B cell (primary cell): ENCODE data around the gene SLC9A7. TPM values are rescaled to one million over a fixed set of nuclear protein-coding genes. Genes with fewer than 3 reads are reported as not detected.

Experiments used
- ATAC-seq: fragments of 200-7000 bp; cut with Tn5 transposase; one replicate; pipeline ENCODE4 v1.10.0; 2021; ENCODE audit warnings: low read depth, mild to moderate bottlenecking, moderate number of reproducible peaks, moderate library complexity
- CTCF ChIA-PET: fragments of 350-600 bp; sonication (Branson Sonifier 250); formaldehyde crosslinking; loops from one replicate; lab custom pipeline; 2021; ENCODE audit warnings: antibody characterized with exemption, inconsistent platforms; lab: Charles Lee
- POLR2A ChIA-PET: fragments of 350-600 bp; sonication (Branson Sonifier 250); formaldehyde crosslinking; loops from one replicate; lab custom pipeline; 2021; ENCODE audit warnings: antibody characterized with exemption; lab: Charles Lee
- DNase-seq: peaks from one replicate; pipeline ENCODE4 v3.0.0; 2013
- H2AFZ ChIP-seq: 2 replicates; pipeline ENCODE4 v1.6.1; 2012; ENCODE audit warnings: mild to moderate bottlenecking, low read depth, low read length; ENCODE audit not compliant: insufficient read depth, poor library complexity, severe bottlenecking
- H3K27ac ChIP-seq, 2 donors: 1 replicate in 1 of 2; 2 replicates in 1 of 2; pipeline ENCODE4 v1.5.1; 2012 to 2013; ENCODE audit warnings: low read length in 2 of 2, mild to moderate bottlenecking in 2 of 2, moderate library complexity in 1 of 2
- H3K27me3 ChIP-seq, 4 experiments: fragments of 200-600 bp in 1 of 4; sonication (generic) in 1 of 4; replicated peaks in 1 of 4; 1 replicate in 2 of 4; 2 replicates in 2 of 4; pipeline versions ENCODE4 v1.6.1 to v1.7.0; 2013 to 2016; ENCODE audit warnings: low read length in 3 of 4, mild to moderate bottlenecking in 2 of 4, mixed read lengths in 1 of 4, moderate library complexity in 1 of 4; ENCODE audit not compliant: insufficient read depth in 4 of 4, control insufficient read depth in 3 of 4; ENCODE audit errors: control extremely low read depth in 1 of 4
- H3K36me3 ChIP-seq, 2 experiments: replicated peaks in 1 of 2; 1 replicate in 1 of 2; 2 replicates in 1 of 2; pipeline versions ENCODE4 v1.6.1 to v1.7.1; 2013; ENCODE audit warnings: low read length in 1 of 2; ENCODE audit not compliant: insufficient read depth in 2 of 2, control insufficient read depth in 1 of 2; ENCODE audit errors: control extremely low read depth in 1 of 2, extremely low read depth in 1 of 2
- H3K4me1 ChIP-seq, 2 donors: fragments of 200-600 bp in 1 of 2; sonication (generic) in 1 of 2; 1 replicate in 1 of 2; 2 replicates in 1 of 2; pipeline versions ENCODE4 v1.5.1 to v1.6.1; 2013 to 2017; ENCODE audit warnings: low read length in 2 of 2; ENCODE audit not compliant: control insufficient read depth in 2 of 2, insufficient read depth in 2 of 2
- H3K4me2 ChIP-seq: replicated peaks from 2 replicates; pipeline ENCODE3; 2012; ENCODE audit warnings: mild to moderate bottlenecking, low read depth, low read length; ENCODE audit not compliant: poor library complexity, severe bottlenecking
- H3K4me3 ChIP-seq, 5 experiments: fragments of 200-600 bp in 1 of 5; sonication (generic) in 1 of 5; 1 replicate in 3 of 5; 2 replicates in 2 of 5; pipeline versions ENCODE4 v1.5.1 to v1.7.0; 2011 to 2016; ENCODE audit warnings: low read length in 4 of 5, mild to moderate bottlenecking in 4 of 5, low read depth in 2 of 5, control low read depth in 1 of 5, moderate library complexity in 1 of 5; ENCODE audit not compliant: insufficient read depth in 1 of 5; ENCODE audit errors: control extremely low read depth in 1 of 5, extremely low read depth in 1 of 5
- H3K79me2 ChIP-seq: fragments of 200-600 bp; sonication (generic); one replicate; pipeline ENCODE4 v1.6.0; 2016; ENCODE audit warnings: low read length; ENCODE audit not compliant: control insufficient read depth, insufficient read depth
- H3K9ac ChIP-seq: fragments of 200-600 bp; sonication (generic); 2 replicates; pipeline ENCODE4 v1.6.1; 2017; ENCODE audit warnings: mild to moderate bottlenecking, low read length, moderate library complexity
- H3K9me3 ChIP-seq, 3 donors: one replicate each; pipeline versions ENCODE4 v1.6.1 to v1.7.1; 2013; ENCODE audit warnings: low read length in 2 of 3; ENCODE audit not compliant: control insufficient read depth in 2 of 3, insufficient read depth in 1 of 3; ENCODE audit errors: control extremely low read depth in 1 of 3
- H4K20me1 ChIP-seq: 2 replicates; pipeline ENCODE4 v1.6.0; 2012; ENCODE audit warnings: mild to moderate bottlenecking, low read length; ENCODE audit not compliant: insufficient read depth, control insufficient read depth, poor library complexity, severe bottlenecking
- H3K27ac Mint-ChIP-seq: one replicate; pipeline ENCODE4 v1.8.0; 2021; ENCODE audit warnings: mixed read lengths
- H3K27me3 Mint-ChIP-seq: one replicate; pipeline ENCODE4 v1.8.0; 2021; ENCODE audit warnings: mixed read lengths
- H3K4me1 Mint-ChIP-seq: one replicate; pipeline ENCODE4 v1.8.0; 2021; ENCODE audit warnings: mixed read lengths
- H3K4me3 Mint-ChIP-seq: one replicate; pipeline ENCODE4 v1.8.0; 2021; ENCODE audit warnings: mixed read lengths
- H3K9me3 Mint-ChIP-seq: one replicate; pipeline ENCODE4 v1.8.0; 2022; ENCODE audit warnings: mixed read lengths; ENCODE audit not compliant: insufficient read depth
- CTCF ChIP-seq: fragments of 200-600 bp; IDR thresholded peaks from one replicate; pipeline ENCODE4 v1.8.0; 2022; ENCODE audit warnings: antibody characterized with exemption, mild to moderate bottlenecking
- EZH2 ChIP-seq: IDR thresholded peaks from 2 replicates; pipeline ENCODE4 v1.6.1; 2012; ENCODE audit warnings: borderline replicate concordance, low read depth, mild to moderate bottlenecking, moderate library complexity, low read length; ENCODE audit not compliant: insufficient read depth, poor library complexity, severe bottlenecking
- WGBS: methylation state at CpG from one replicate; pipeline ENCODE4 v1.1.5; 2013; ENCODE audit warnings: missing lambda C conversion rate; ENCODE audit not compliant: insufficient coverage; 5-methylcytosine and 5-hydroxymethylcytosine counted together
- intact Hi-C: fragments of 100-400 bp; cut with micrococcal nuclease; formaldehyde crosslinking; loops from one replicate; pipeline ENCODE4 v1.10.0; 2022
- polyA plus RNA-seq: library from polyadenylated mRNA; depleted of rRNA; stranded (reverse); fragments of >200 nt; gene quantifications from 2 replicates; pipeline ENCODE4 v1.2.3, GENCODE V29; 2012
- total RNA-seq, 2 donors: library from RNA; stranded (reverse); fragments of 120-200 nt in 1 of 2; gene quantifications; 1 replicate in 1 of 2; 2 replicates in 1 of 2; pipeline versions ENCODE4 v1.2.3 to v1.2.4, GENCODE V29; 2013 to 2022

SLC9A7 gene
- total and polyA plus RNA-seq, 2 donors (not counting 1 experiment from before 2014, with no cell fraction given): 24.9 to 53.2 TPM

GRCh38 chrX:46607916-46608315 lies 151.0 kb downstream of the SLC9A7 start:
- H3K9me3 ChIP-seq: no peaks in the 10 kb centered on the region
- no peaks in the 10 kb centered on the region for H4K20me1 ChIP-seq
- H2AFZ ChIP-seq: no peak overlapping the region
- Mint-ChIP-seq H3K4me1 (no peaks in the 10 kb centered on the region), H3K27me3 (no peaks in the 10 kb centered on the region), H3K9me3 (no peaks in the 10 kb centered on the region), H3K4me3 (no peak overlapping the region), H3K27ac (no peak overlapping the region)
- WGBS: 86% methylated on average over 7 of the region's 11 CpGs
- peaks cover 0 to 22% of the 10 kb centered on the region in 2 experiments for H3K36me3 ChIP-seq
- ATAC-seq (no peak), DNase-seq (no peak)
- H3K9ac ChIP-seq: no peak overlapping the region
- no peaks in the 10 kb centered on the region for H3K79me2 ChIP-seq
- CTCF ChIA-PET: no interaction called here
- no peak overlapping the region for H3K4me3 ChIP-seq
- no peak overlapping the region for H3K4me2 ChIP-seq
- H3K27me3 ChIP-seq: no peaks in the 10 kb centered on the region
- POLR2A ChIA-PET: no interaction called here
- intact Hi-C loops: no loop called here
- H3K27ac ChIP-seq: no peak overlapping the region
- TF ChIP-seq EZH2 (no peak), CTCF (no peak)
- H3K4me1 ChIP-seq: no peaks in the 10 kb centered on the region

GRCh38 chrX:46602468-46603102 lies 156.3 kb downstream of the SLC9A7 start:
- H3K27ac ChIP-seq: no peak overlapping the region
- H3K27ac Mint-ChIP-seq: no peak overlapping the region
- no peaks in the 10 kb centered on the region for H3K79me2 ChIP-seq
- no peak overlapping the region for H3K4me3 ChIP-seq
- H3K9me3 Mint-ChIP-seq: no peaks in the 10 kb centered on the region
- intact Hi-C loops: no loop called here
- H4K20me1 ChIP-seq: no peaks in the 10 kb centered on the region
- H3K9me3 ChIP-seq: no peaks in the 10 kb centered on the region
- DNase-seq (no peak), ATAC-seq (no peak)
- WGBS: no CpG with 5 or more reads among the region's 6 CpGs
- H3K4me1 ChIP-seq: no peaks in the 10 kb centered on the region
- H3K36me3 ChIP-seq: peaks cover 0 to 28% of the 10 kb centered on the region in 2 experiments
- no peaks in the 10 kb centered on the region for H3K27me3 ChIP-seq
- POLR2A ChIA-PET: no interaction called here
- no peak overlapping the region for H3K4me3 Mint-ChIP-seq
- H3K27me3 Mint-ChIP-seq: no peaks in the 10 kb centered on the region
- no peak overlapping the region for H3K9ac ChIP-seq
- no peak overlapping the region for H3K4me2 ChIP-seq
- no peak overlapping the region for H2AFZ ChIP-seq
- CTCF ChIA-PET: interaction anchor here (1.4 kb wide), 1 partner anchor 39 kb away, joined by 4 read pairs; no protein-coding TSS in a partner anchor
- H3K4me1 Mint-ChIP-seq: no peaks in the 10 kb centered on the region
- TF ChIP-seq EZH2 (no peak), CTCF (no peak)
